HS-27A (cell line): ENCODE measurements around the gene KLHL6.
"Not testable (repeated sequence)": the region's sequence is repeated elsewhere in the genome, so short reads cannot be mapped to it uniquely, and the experiment has no call there.

Experiments used
- DNase-seq: peaks from one replicate; pipeline ENCODE4 v3.0.0-alpha.2; 2012; ENCODE audit warnings: low read depth, missing footprints

KLHL6 gene

DNA sequence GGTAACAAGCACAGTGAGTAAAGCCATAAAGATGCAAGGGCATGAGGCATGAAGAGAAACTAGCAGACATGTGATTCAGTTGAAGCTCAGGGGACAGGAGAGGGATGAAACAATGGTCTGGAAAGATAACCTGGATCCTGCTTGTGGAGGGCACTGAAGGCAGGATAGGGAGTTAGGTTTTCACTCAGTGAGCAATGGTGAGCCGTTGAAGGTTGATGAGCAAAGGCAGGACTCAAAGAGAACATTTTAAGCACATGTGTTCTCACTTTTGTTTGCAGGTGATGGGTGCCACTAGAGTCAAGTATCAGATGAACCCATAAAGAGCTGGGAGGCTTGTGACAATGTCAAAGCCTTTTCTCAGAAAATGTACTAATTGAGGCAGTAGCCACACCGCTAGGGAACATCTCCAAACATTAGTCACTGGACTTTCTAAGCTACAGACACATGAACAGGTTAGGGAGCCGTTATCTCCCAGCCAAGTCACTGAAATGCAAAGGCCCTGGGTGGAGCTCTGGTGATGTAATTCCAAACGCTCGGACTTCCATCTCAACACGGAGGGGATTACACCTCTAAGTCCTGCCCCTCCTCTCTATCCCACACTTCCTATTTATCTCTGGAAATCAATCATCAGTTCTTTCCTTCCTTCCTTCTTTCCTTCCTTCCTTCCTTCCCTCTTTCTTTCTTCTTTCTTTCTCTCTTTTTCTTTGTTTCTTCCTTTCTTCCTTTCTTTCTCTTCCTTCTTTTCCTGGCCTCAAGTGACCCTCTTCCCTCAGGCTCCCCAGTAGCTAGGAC is 22.7 kb downstream of the KLHL6 start:
- no peak for DNase-seq

- DNase-seq, result no peak
Observed at GRCh38 chr3:183529717-183530116, 25.8 kb downstream of the KLHL6 start.

- no peak for DNase-seq
Observed at GRCh38 chr3:183529185-183529584, 26.3 kb downstream of the KLHL6 start.

- DNase-seq, result not testable (repeated sequence)
Observed at GRCh38 chr3:183528758-183529157, 26.7 kb downstream of the KLHL6 start.

GRCh38 chr3:183527428-183528379 is 27.8 kb downstream of the KLHL6 start:
- DNase-seq, result no peak

DNA sequence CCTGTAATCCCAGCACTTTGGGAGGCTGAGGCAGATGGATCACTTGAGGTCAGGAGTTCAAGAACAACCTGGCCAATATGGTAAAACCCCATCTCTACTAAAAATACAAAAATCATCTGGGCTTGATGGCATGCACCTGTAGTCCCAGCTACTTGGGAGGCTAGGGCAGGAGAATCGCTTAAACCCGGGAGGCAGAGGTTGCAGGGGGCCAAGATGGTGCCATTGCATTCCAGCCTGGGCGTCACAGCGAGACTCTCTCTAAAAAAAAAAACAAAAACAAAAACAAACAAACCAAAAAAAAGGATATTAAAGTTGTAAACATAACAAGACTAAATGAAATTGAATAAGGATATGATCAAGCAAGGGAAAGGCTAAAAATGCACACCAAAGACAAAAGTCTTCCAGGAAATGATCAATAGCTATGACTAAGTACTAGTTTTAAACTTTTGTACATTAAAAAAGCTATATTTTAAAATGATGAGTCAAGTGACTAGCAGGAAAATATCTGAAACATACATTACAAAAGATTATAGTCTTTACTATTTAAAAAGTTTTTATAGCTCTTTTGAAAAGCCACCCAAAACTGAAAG is 28.6 kb downstream of the KLHL6 start:
- DNase-seq, result no peak

DNA sequence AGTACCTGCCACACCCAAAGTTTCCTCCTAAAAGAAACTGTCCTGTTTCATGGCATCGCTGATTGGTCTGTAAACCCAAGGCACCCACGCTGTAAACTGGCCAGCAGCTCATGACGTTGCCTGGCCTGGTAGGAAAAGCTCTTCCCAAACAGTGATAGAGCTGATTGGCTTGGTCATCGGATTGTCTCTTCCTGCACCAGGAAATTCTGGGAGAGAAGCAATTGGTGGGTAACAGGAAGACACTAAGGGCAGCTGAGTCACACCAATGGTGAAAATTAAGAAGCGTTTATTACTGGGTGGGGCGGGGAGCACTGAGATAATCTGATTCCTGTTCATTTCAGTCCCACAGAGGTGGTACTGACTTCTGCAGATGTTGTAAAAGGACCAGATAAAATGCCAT is 31.0 kb downstream of the KLHL6 start:
- DNase-seq, result no peak

DNA sequence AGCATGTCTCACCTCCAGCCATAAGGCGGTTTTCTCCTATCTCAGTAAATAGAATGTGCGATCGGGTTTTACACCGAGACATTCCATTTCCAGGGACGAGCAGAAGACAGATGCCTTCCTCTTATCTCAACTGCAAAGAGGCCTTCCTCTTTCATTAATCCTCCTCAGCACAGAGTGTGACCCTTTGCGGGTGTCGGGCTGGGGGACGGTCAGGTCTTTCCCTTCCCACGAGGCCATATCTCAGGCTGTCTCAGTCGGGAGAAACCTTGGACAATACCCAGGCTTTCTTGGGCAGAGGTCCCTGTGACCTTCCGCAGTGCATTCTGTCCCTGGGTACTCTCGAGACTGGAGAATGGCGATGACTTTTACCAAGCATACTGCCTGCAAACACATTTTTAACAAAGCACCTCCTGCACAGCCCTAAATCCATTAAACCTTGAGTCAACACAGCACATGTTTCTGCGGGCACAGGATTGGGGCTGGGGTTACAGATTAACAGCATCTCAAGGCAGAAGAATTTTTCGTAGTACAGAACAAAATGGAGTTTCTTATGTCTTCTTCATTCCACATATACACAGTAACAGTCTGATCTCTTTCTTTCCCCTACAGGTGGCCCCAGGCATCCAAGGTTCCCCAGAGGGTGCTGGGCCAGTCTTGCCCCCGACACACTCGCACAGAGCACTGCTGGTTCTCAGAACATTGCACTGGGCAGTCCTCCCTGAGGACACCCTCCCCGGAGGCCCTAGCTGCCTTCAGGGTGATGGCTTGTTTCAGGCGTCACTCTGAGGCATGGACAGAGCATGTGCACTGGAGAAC is 34.6 kb downstream of the KLHL6 start:
- not testable (repeated sequence) for DNase-seq

- not testable (repeated sequence) for DNase-seq
Observed at GRCh38 chr3:183520295-183520694, 35.2 kb downstream of the KLHL6 start.

GRCh38 chr3:183519891-183520290 is 35.6 kb downstream of the KLHL6 start:
- no peak for DNase-seq

- no peak for DNase-seq
Observed at GRCh38 chr3:183518491-183519251, 36.8 kb downstream of the KLHL6 start.

DNA sequence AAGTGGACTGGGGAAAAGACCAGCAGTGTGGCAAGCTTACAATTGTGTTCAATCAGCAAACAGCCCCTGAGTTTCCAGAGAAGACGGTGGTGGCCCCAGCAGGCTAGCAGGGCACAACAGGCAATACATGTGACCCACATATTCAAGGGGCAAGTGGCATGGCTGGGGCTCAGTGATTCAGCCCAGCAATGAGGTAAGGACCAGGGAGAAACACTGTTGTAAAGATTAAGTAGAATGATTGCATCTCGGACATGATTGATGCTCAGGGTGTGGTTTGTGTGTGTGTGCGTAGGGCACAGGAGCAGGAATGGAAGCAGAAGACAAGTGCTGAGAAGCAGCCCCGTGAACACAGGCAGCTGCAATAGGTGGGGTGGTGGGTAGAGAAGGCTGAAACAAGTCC is 37.9 kb downstream of the KLHL6 start:
- DNase-seq, result no peak

- DNase-seq, result no peak
Observed at GRCh38 chr3:183515968-183516851, 39.3 kb downstream of the KLHL6 start.

DNA sequence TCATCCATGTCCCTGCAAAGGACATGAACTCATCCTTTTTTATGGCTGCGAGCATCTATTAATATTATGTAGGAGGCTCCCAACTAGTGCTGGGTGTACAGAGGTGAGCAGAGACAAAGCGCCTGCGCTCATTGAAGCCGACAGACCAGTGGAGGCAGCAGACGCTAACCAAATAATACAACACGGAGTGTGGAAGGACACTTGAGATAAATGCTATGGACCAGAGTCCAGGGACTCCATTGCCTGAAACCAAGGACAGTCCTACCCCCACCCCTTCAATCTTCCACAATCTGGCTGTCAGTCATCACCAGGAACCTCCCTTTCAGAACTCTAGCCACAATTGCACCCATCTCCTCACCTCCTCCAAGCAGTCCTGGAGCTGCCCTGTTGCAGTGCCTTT is 41.5 kb downstream of the KLHL6 start:
- no peak for DNase-seq

- DNase-seq, result no peak
Observed at GRCh38 chr3:183513046-183513706, 42.3 kb downstream of the KLHL6 start.

DNA sequence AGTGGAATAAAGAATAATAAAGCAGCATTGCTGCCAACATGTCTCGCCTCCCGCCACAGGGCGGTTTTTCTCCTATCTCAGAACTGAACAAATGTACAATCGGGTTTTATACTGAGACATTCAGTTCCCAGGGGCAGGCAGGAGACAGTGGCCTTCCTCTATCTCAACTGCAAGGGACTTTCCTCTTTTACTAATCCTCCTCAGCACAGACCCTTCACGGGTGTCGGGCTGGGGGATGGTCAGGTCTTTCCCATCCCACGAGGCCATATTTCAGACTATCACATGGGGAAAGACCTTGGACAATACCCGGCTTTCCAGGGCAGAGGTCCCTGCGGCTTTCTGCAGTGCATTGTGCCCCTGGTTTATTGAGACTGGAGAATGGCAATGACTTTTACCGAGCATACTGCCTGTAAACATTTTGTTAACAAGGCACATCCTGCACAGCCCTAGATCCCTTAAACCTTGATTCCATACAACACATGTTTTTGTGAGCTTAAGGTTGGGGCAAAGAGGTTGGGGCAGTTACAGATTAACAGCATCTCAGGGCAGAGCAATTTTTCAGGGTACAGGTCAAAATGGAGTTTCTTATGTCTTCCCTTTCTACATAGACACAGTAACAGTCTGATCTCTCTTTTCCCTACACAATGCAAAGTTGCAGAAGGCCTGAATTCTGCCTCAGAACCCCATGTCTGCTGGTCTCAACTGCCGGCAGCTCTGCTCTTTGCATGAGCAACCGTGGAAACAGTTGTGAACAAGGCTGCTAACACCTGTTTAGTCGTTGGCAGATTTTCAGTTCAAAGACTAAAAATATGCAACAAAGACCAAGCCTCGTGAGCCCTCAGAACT is 44.0 kb downstream of the KLHL6 start:
- not testable (repeated sequence) for DNase-seq

DNA sequence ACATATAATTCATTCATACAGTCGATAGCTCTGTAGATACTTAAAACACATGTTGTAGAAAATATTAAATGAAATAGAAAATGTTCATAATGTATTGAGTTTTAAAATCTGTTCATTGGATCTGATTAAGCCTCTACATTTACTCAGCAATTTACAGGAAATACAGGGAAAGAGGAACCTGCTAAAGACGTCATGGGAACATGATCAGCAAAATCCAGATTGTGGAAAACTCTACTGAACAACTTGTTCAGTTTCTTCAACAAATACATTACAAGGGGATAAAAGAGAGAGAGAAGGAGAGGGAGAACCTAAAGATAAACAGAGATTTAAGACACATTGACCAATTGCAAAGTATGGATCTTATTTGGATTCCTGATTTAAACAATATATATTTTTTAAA is 46.7 kb downstream of the KLHL6 start:
- DNase-seq, result no peak

DNA sequence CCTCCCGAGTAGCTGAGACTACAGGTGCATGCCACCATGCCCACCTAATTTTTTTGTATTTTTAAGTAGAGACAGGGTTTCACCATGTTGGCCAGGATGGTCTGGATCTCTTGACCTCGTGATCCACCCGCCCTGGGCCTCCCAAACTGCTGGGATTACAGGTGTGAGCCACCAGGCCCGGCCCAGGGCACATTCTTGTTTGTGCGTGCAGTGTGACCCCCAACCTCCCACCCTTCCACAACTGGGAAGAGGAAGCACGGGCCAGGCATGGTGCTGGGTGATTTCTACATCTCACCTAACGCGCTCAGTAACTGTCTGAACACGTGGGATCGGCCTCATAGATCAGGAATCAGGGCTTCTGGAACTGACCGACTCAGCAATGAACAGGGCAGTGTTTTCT is 48.0 kb downstream of the KLHL6 start:
- no peak for DNase-seq
